HG03135 (cell line): ENCODE results near the gene XCL1.
"Not testable (repeated sequence)": the region's sequence is repeated elsewhere in the genome, so short reads cannot be mapped to it uniquely, and the experiment has no call there.

Source experiments
- ATAC-seq: cut with Tn5 transposase; IDR thresholded peaks from one replicate; pipeline ENCODE4 v1.9.1; 2021; ENCODE audit warnings: mild to moderate bottlenecking, moderate library complexity; ENCODE audit not compliant: unreplicated experiment

Gene XCL1

GRCh38 chr1:168576245-168576688 is at the start of gene XCL1:
Gene XCL1 (plus strand): TSS chr1:168576605. CDS start chr1:168576638, 33 bp downstream.
- not testable (repeated sequence) for ATAC-seq

GRCh38 chr1:168529518-168529917 is 46.9 kb upstream of the XCL1 start:
- no peak for ATAC-seq

GRCh38 chr1:168531615-168532345 is 44.6 kb upstream of the XCL1 start:
- ATAC-seq, result no peak

GRCh38 chr1:168535536-168535935 is 40.9 kb upstream of the XCL1 start:
- ATAC-seq, result peak; percentile 90

GRCh38 chr1:168540798-168541197 is 35.6 kb upstream of the XCL1 start:
- ATAC-seq, result not testable (repeated sequence)

GRCh38 chr1:168542978-168543377 is 33.4 kb upstream of the XCL1 start:
- ATAC-seq, result not testable (repeated sequence)

- not testable (repeated sequence) for ATAC-seq
Measured at GRCh38 chr1:168543840-168544498, 32.4 kb upstream of the XCL1 start, which contains the start of gene XCL2. Gene XCL2 (minus strand): TSS chr1:168543997. CDS start chr1:168543964, 33 bp downstream.

- ATAC-seq, result not testable (repeated sequence)
Measured at GRCh38 chr1:168545678-168546552, 30.5 kb upstream of the XCL1 start.

GRCh38 chr1:168546553-168546895 is 29.9 kb upstream of the XCL1 start:
- not testable (repeated sequence) for ATAC-seq

GRCh38 chr1:168550971-168551370 is 25.4 kb upstream of the XCL1 start:
- no peak for ATAC-seq

GRCh38 chr1:168551688-168552087 is 24.7 kb upstream of the XCL1 start:
- no peak for ATAC-seq

- ATAC-seq, result no peak
Measured at GRCh38 chr1:168552961-168553360, 23.4 kb upstream of the XCL1 start.

- ATAC-seq, result no peak
Measured at GRCh38 chr1:168553680-168554553, 22.5 kb upstream of the XCL1 start.

- no peak for ATAC-seq
Measured at GRCh38 chr1:168554603-168555483, 21.6 kb upstream of the XCL1 start.

- no peak for ATAC-seq
Measured at GRCh38 chr1:168555508-168556046, 20.8 kb upstream of the XCL1 start.

GRCh38 chr1:168556647-168557046 is 19.8 kb upstream of the XCL1 start:
- ATAC-seq, result no peak

GRCh38 chr1:168560370-168560769 is 16.0 kb upstream of the XCL1 start:
- ATAC-seq, result no peak

- ATAC-seq, result no peak
Measured at GRCh38 chr1:168561989-168562388, 14.4 kb upstream of the XCL1 start.

GRCh38 chr1:168565825-168566224 is 10.6 kb upstream of the XCL1 start:
- no peak for ATAC-seq
